GM23338 (cell line): ENCODE results near the gene RMDN3. TPM values are rescaled to one million over a fixed set of nuclear protein-coding genes. Genes with fewer than 3 reads are reported as not detected.
A peak's percentile ranks its signal among the peaks of the same experiment; 100 is the strongest.

ENCODE experiments used
- ATAC-seq: fragments of 200-7000 bp; cut with Tn5 transposase; 3 replicates; pipeline ENCODE4 v1.9.1; 2020
- DNase-seq: peaks from one replicate; pipeline ENCODE4 v3.0.0-alpha.2; 2015; ENCODE audit warnings: low spot score
- H2AFZ ChIP-seq: fragments of 200-600 bp; sonication (generic); 2 replicates; pipeline ENCODE4 v1.8.0; 2016; ENCODE audit warnings: antibody characterized with exemption, mild to moderate bottlenecking, moderate library complexity
- H3F3A ChIP-seq: fragments of 200-600 bp; sonication (generic); replicated peaks from 2 replicates; pipeline ENCODE4 v1.8.0; 2017; ENCODE audit warnings: antibody characterized with exemption, mixed run types, low read depth
- H3K27ac ChIP-seq: fragments of 200-600 bp; sonication (generic); 2 replicates; pipeline ENCODE4 v1.6.1; 2016; ENCODE audit warnings: low read depth
- H3K27me3 ChIP-seq: fragments of 200-600 bp; sonication (generic); 2 replicates; pipeline ENCODE4 v1.8.0; 2016; ENCODE audit warnings: mild to moderate bottlenecking, mixed run types, moderate library complexity; ENCODE audit not compliant: insufficient read depth
- H3K36me3 ChIP-seq: fragments of 200-600 bp; sonication (generic); 2 replicates; pipeline ENCODE4 v1.8.0; 2016; ENCODE audit warnings: mild to moderate bottlenecking; ENCODE audit not compliant: insufficient read depth
- H3K4me1 ChIP-seq: fragments of 200-600 bp; sonication (generic); 2 replicates; pipeline ENCODE4 v1.8.0; 2016; ENCODE audit warnings: mild to moderate bottlenecking, moderate library complexity; ENCODE audit not compliant: insufficient read depth
- H3K4me2 ChIP-seq: fragments of 200-600 bp; sonication (generic); 2 replicates; pipeline ENCODE4 v1.7.1; 2017; ENCODE audit warnings: mixed run types
- H3K4me3 ChIP-seq: fragments of 200-600 bp; sonication (generic); 2 replicates; pipeline ENCODE4 v1.6.1; 2016; ENCODE audit warnings: mixed run types
- H3K79me2 ChIP-seq: fragments of 200-600 bp; sonication (generic); replicated peaks from 2 replicates; pipeline ENCODE4 v1.8.0; 2017; ENCODE audit warnings: mild to moderate bottlenecking; ENCODE audit not compliant: insufficient read depth
- H3K9me2 ChIP-seq: fragments of 200-600 bp; sonication (generic); 2 replicates; pipeline ENCODE4 v1.8.0; 2017; ENCODE audit not compliant: insufficient read depth
- H4K20me1 ChIP-seq: fragments of 200-600 bp; sonication (generic); replicated peaks from 2 replicates; pipeline ENCODE4 v1.8.0; 2017; ENCODE audit warnings: mild to moderate bottlenecking; ENCODE audit not compliant: insufficient read depth
- H3K27ac Mint-ChIP-seq: 2 replicates; pipeline ENCODE4 v1.8.0; 2020; ENCODE audit warnings: inconsistent platforms, mild to moderate bottlenecking, moderate library complexity, mixed read lengths
- H3K27me3 Mint-ChIP-seq: 3 replicates; pipeline ENCODE4 v1.8.0; 2022; ENCODE audit warnings: low read depth, mild to moderate bottlenecking, moderate library complexity, mixed read lengths, inconsistent platforms; ENCODE audit not compliant: insufficient read depth, poor library complexity
- H3K36me3 Mint-ChIP-seq: 3 replicates; pipeline ENCODE4 v1.8.0; 2021; ENCODE audit warnings: low read depth, mild to moderate bottlenecking, inconsistent platforms, moderate library complexity, mixed read lengths
- H3K4me1 Mint-ChIP-seq: 3 replicates; pipeline ENCODE4 v1.8.0; 2020; ENCODE audit warnings: mild to moderate bottlenecking, inconsistent platforms, mixed read lengths
- H3K4me3 Mint-ChIP-seq: 3 replicates; pipeline ENCODE4 v1.8.0; 2021; ENCODE audit warnings: moderate library complexity, mild to moderate bottlenecking, inconsistent platforms, mixed read lengths
- H3K9me3 Mint-ChIP-seq: 3 replicates; pipeline ENCODE4 v1.8.0; 2020; ENCODE audit warnings: moderate library complexity, mild to moderate bottlenecking, inconsistent platforms, mixed read lengths
- CREB1 ChIP-seq: fragments of 250-450 bp; sonication (Bioruptor Pico); IDR thresholded peaks from 2 replicates; pipeline ENCODE4 v1.5.0; 2020; ENCODE audit warnings: low read depth, mild to moderate bottlenecking, moderate library complexity
- CTCF ChIP-seq, 2 experiments: fragments of 200-600 bp in 1 of 2; sonication (generic) in 1 of 2; conservative IDR thresholded peaks; 2 replicates each; pipeline versions ENCODE4 v1.5.1 to v1.6.1; 2016 to 2017; ENCODE audit warnings: antibody characterized with exemption in 2 of 2, low read depth in 2 of 2, mild to moderate bottlenecking in 2 of 2, moderate library complexity in 1 of 2
- ETS1 ChIP-seq: IDR thresholded peaks from 2 replicates; pipeline ENCODE4 v1.6.1; 2016; ENCODE audit warnings: antibody characterized with exemption
- EZH2 ChIP-seq: fragments of 200-600 bp; sonication (generic); IDR thresholded peaks from one replicate; pipeline ENCODE4 v1.8.0; 2017; ENCODE audit warnings: antibody characterized with exemption, mild to moderate bottlenecking, low read depth; ENCODE audit not compliant: unreplicated experiment
- EZH2phosphoT487 ChIP-seq: fragments of 200-600 bp; sonication (generic); IDR thresholded peaks from one replicate; pipeline ENCODE4 v1.8.1; 2018; ENCODE audit warnings: antibody characterized with exemption; ENCODE audit not compliant: unreplicated experiment
- JUNB ChIP-seq: IDR thresholded peaks from one replicate; pipeline ENCODE4 v1.6.1; 2016; ENCODE audit warnings: antibody characterized with exemption; ENCODE audit not compliant: unreplicated experiment
- NANOG ChIP-seq: IDR thresholded peaks from 2 replicates; pipeline ENCODE4 v1.6.1; 2016; ENCODE audit warnings: antibody characterized with exemption, borderline replicate concordance
- POLR2AphosphoS5 ChIP-seq: IDR thresholded peaks from 2 replicates; pipeline ENCODE4 v1.6.1; 2016; ENCODE audit warnings: antibody characterized with exemption, low read depth
- REST ChIP-seq: IDR thresholded peaks from one replicate; pipeline ENCODE4 v1.6.1; 2018; ENCODE audit warnings: antibody characterized with exemption; ENCODE audit not compliant: unreplicated experiment
- STAT1 ChIP-seq: IDR thresholded peaks from one replicate; pipeline ENCODE4 v1.6.1; 2016; ENCODE audit warnings: antibody characterized with exemption; ENCODE audit not compliant: unreplicated experiment
- ZNF114 ChIP-seq: fragments of 250-450 bp; sonication (Bioruptor Pico); IDR thresholded peaks from 2 replicates; pipeline ENCODE4 v1.5.0; 2020; ENCODE audit warnings: mild to moderate bottlenecking, moderate library complexity
- ZNF331 ChIP-seq: fragments of 250-450 bp; sonication (Bioruptor Pico); IDR thresholded peaks from 2 replicates; pipeline ENCODE4 v1.5.0; 2020; ENCODE audit warnings: low read depth, mild to moderate bottlenecking, moderate library complexity
- ZNF462 ChIP-seq: fragments of 250-450 bp; sonication (Bioruptor Pico); IDR thresholded peaks from 2 replicates; pipeline ENCODE4 v1.5.0; 2020; ENCODE audit warnings: mild to moderate bottlenecking, moderate library complexity
- polyA plus RNA-seq: library from polyadenylated mRNA; unstranded; fragments of >200 nt; fragmentation: Nextera tagmentation; extraction: Ambion mirVana; gene quantifications from 2 replicates; pipeline ENCODE4 v1.2.1, GENCODE V29; 2016
- total RNA-seq: library from RNA; depleted of rRNA; stranded (reverse); fragments of >200 nt; shearing (Covaris generic); gene quantifications from 2 replicates; pipeline ENCODE4 v1.2.3, GENCODE V29; 2014

Gene RMDN3
- total and polyA plus RNA-seq, 2 experiments from 2014 or later: 15.6 to 17.0 TPM

GRCh38 chr15:40754574-40754882 is 526 bp downstream of the RMDN3 start:
- Mint-ChIP-seq H3K9me3 (no peaks in the 10 kb centered on the region), H3K27ac (peak overlapping the region; percentile 74), H3K4me3 (peak overlapping the region; percentile 89), H3K36me3 (peaks cover 10% of the 10 kb centered on the region), H3K4me1 (peaks cover 16% of the 10 kb centered on the region), H3K27me3 (peaks cover 4% of the 10 kb centered on the region)
- no peaks in the 10 kb centered on the region for H4K20me1 ChIP-seq
- peak overlapping the region; percentile 93 for H3K4me2 ChIP-seq
- ATAC-seq (peak; percentile 52), DNase-seq (peak; percentile 62)
- H3K9me2 ChIP-seq: no peaks in the 10 kb centered on the region
- H3K36me3 ChIP-seq: no peaks in the 10 kb centered on the region; the same call in 1 of the 2 replicates
- H3K4me3 ChIP-seq: peak overlapping the region; percentile 98
- H3K79me2 ChIP-seq: peaks cover 24% of the 10 kb centered on the region
- TF ChIP-seq EZH2 (no peak), REST (no peak), POLR2AphosphoS5 (no peak), JUNB (no peak), ZNF331 (CRISPR knock-in tag) (no peak), ETS1 (no peak), EZH2phosphoT487 (no peak), CREB1 (CRISPR knock-in tag) (no peak), ZNF462 (CRISPR knock-in tag) (no peak), STAT1 (no peak), CTCF (conservative IDR thresholded peaks at IDR 0.05; ENCODE audit: low read depth in 2 of 2) (no peak), NANOG (no peak), ZNF114 (CRISPR knock-in tag) (no peak)
- peak overlapping the region; percentile 97 for H2AFZ ChIP-seq
- H3K4me1 ChIP-seq: no peaks in the 10 kb centered on the region; the same call in 1 of the 2 replicates
- no peak overlapping the region for H3K27ac ChIP-seq
- no peaks in the 10 kb centered on the region for H3K27me3 ChIP-seq
- 0 out of 2 replicates have a peak, but pooled peaks cover 3% of the 10 kb centered on the region for H3F3A ChIP-seq
